Prostate gland (tissue), 2 donors: ENCODE data around the gene ZNF777. TPM values are rescaled to one million over a fixed set of nuclear protein-coding genes. Genes with fewer than 3 reads are reported as not detected.

Experiments used
- DNase-seq: peaks from one replicate; pipeline ENCODE4 v3.0.0-alpha.2; 2019; ENCODE audit warnings: low spot score
- H3K27ac ChIP-seq, 2 donors: fragments of 200-600 bp; sonication (generic); 2 replicates each; pipeline ENCODE4 v1.5.1; 2017 to 2019
- H3K27me3 ChIP-seq: fragments of 200-600 bp; sonication (generic); replicated peaks from 2 replicates; pipeline ENCODE4 v1.5.1; 2019; ENCODE audit not compliant: insufficient read depth
- H3K36me3 ChIP-seq, 2 donors: fragments of 200-600 bp; sonication (generic); 1 replicate in 1 of 2; 2 replicates in 1 of 2; pipeline versions ENCODE4 v1.5.1 to v1.8.1; 2017 to 2019
- H3K4me1 ChIP-seq: fragments of 200-600 bp; sonication (generic); replicated peaks from 2 replicates; pipeline ENCODE4 v1.5.1; 2019
- H3K4me3 ChIP-seq, 2 donors: fragments of 200-600 bp; sonication (generic); 2 replicates each; pipeline ENCODE4 v1.5.1; 2017 to 2019
- H3K9me3 ChIP-seq: fragments of 200-600 bp; sonication (generic); 2 replicates; pipeline ENCODE4 v1.5.1; 2017
- CTCF ChIP-seq, 4 experiments: fragments of 200-600 bp in 2 of 4; fragments of 450-650 bp in 2 of 4; sonication (generic) in 2 of 4; IDR thresholded peaks; 1 replicate in 3 of 4; 2 replicates in 1 of 4; pipeline ENCODE4 v1.5.1; 2016 to 2019; ENCODE audit warnings: antibody characterized with exemption in 4 of 4, mild to moderate bottlenecking in 2 of 4, moderate library complexity in 2 of 4
- POLR2A ChIP-seq: fragments of 450-650 bp; IDR thresholded peaks from one replicate; pipeline ENCODE4 v1.6.1; 2016; ENCODE audit warnings: antibody characterized with exemption, mild to moderate bottlenecking
- POLR2AphosphoS5 ChIP-seq: sonication (generic); formaldehyde crosslinking; IDR thresholded peaks from one replicate; pipeline ENCODE4 v1.6.1; 2017; ENCODE audit warnings: antibody characterized with exemption
- WGBS: methylation state at CpG from one replicate; pipeline ENCODE4 v1.1.5; 2018; 5-methylcytosine and 5-hydroxymethylcytosine counted together
- intact Hi-C: fragments of 100-400 bp; cut with DNase I; formaldehyde crosslinking; loops from one replicate; pipeline ENCODE4 v1.14.2; 2022
- total RNA-seq, 2 donors: library from RNA; depleted of rRNA; stranded (reverse); fragments of >200 nt; gene quantifications; one replicate each; pipeline ENCODE4 v1.1.0, GENCODE V29; 2016

ZNF777 gene
- total RNA-seq, 2 donors from 2014 or later, result 19.5 to 26.2 TPM

- intact Hi-C loops, result no loop called here
- TF ChIP-seq POLR2A, result no peak
- TF ChIP-seq CTCF (IDR thresholded peaks at IDR 0.05), result no peak
- no peak for TF ChIP-seq POLR2AphosphoS5
- no peak for DNase-seq
- no peaks in the 10 kb centered on the region for H3K9me3 ChIP-seq
- H3K4me3 ChIP-seq, result no peak overlapping the region
- H3K27me3 ChIP-seq, result no peaks in the 10 kb centered on the region
- H3K36me3 ChIP-seq, result peaks cover 8 to 11% of the 10 kb centered on the region in 2 donors
- no peak overlapping the region for H3K27ac ChIP-seq
- WGBS, result 93% methylated on average over 53 of the region's 53 CpGs
- H3K4me1 ChIP-seq, result no peaks in the 10 kb centered on the region
Observed at GRCh38 chr7:149432121-149432691, 28.7 kb downstream of the ZNF777 start.

GRCh38 chr7:149431486-149432120, 29.3 kb downstream of the ZNF777 start:
- Histone ChIP-seq H3K36me3 (peaks cover 8 to 11% of the 10 kb centered on the region in 2 donors), H3K27me3 (no peaks in the 10 kb centered on the region), H3K4me1 (no peaks in the 10 kb centered on the region), H3K4me3 (no peak overlapping the region), H3K27ac (no peak overlapping the region), H3K9me3 (no peaks in the 10 kb centered on the region)
- WGBS, result 87% methylated on average over 40 of the region's 66 CpGs
- no peak for DNase-seq
- no peak for TF ChIP-seq CTCF (IDR thresholded peaks at IDR 0.05)
- no peak for TF ChIP-seq POLR2A
- no peak for TF ChIP-seq POLR2AphosphoS5
- intact Hi-C loops, result no loop called here

- DNase-seq, result no peak
- Histone ChIP-seq H3K36me3 (peaks cover 4 to 11% of the 10 kb centered on the region in 2 donors), H3K4me1 (no peaks in the 10 kb centered on the region), H3K4me3 (no peak overlapping the region), H3K27me3 (no peaks in the 10 kb centered on the region), H3K9me3 (no peaks in the 10 kb centered on the region), H3K27ac (no peak overlapping the region)
- intact Hi-C loops, result no loop called here
- TF ChIP-seq POLR2A, result no peak
- WGBS, result 83% methylated on average over 4 of the region's 4 CpGs
Observed at GRCh38 chr7:149430192-149430591, 30.7 kb downstream of the ZNF777 start.

- H3K9me3 ChIP-seq, result no peaks in the 10 kb centered on the region
- H3K27me3 ChIP-seq, result no peaks in the 10 kb centered on the region
- no peak for DNase-seq
- intact Hi-C loops, result no loop called here
- no peak overlapping the region for H3K27ac ChIP-seq
- H3K36me3 ChIP-seq, result peaks cover 0 to 11% of the 10 kb centered on the region in 2 donors
- TF ChIP-seq POLR2AphosphoS5 (no peak), CTCF (IDR thresholded peaks at IDR 0.05) (no peak), POLR2A (no peak)
- WGBS, result 96% methylated on average over 2 of the region's 2 CpGs
- H3K4me3 ChIP-seq, result no peak overlapping the region
- no peaks in the 10 kb centered on the region for H3K4me1 ChIP-seq
Observed at GRCh38 chr7:149427893-149428292, 33.0 kb downstream of the ZNF777 start.

- no peak for TF ChIP-seq POLR2A
- TF ChIP-seq POLR2AphosphoS5, result no peak
- no peak for TF ChIP-seq CTCF (IDR thresholded peaks at IDR 0.05)
- Histone ChIP-seq H3K4me3 (no peak overlapping the region), H3K27me3 (no peaks in the 10 kb centered on the region), H3K9me3 (no peaks in the 10 kb centered on the region), H3K27ac (no peak overlapping the region), H3K36me3 (peaks cover 0 to 9% of the 10 kb centered on the region in 2 donors), H3K4me1 (no peaks in the 10 kb centered on the region)
- intact Hi-C loops, result no loop called here
- no peak for DNase-seq
- WGBS, result 89% methylated on average over 4 of the region's 4 CpGs
Observed at GRCh38 chr7:149427096-149427680, 33.7 kb downstream of the ZNF777 start.
